GM23248 (cell line): ENCODE data around the gene WASF3.

ENCODE experiments used
- EZH2 ChIP-seq: fragments of 200-600 bp; sonication (generic); IDR thresholded peaks from 2 replicates; pipeline ENCODE4 v1.6.1; 2018; ENCODE audit warnings: antibody characterized with exemption, mild to moderate bottlenecking; ENCODE audit not compliant: insufficient read depth, poor library complexity, severe bottlenecking
- EZH2phosphoT487 ChIP-seq: fragments of 200-600 bp; sonication (generic); IDR thresholded peaks from 2 replicates; pipeline ENCODE4 v1.6.1; 2018; ENCODE audit warnings: antibody characterized with exemption, moderate library complexity, mild to moderate bottlenecking, low read depth; ENCODE audit not compliant: insufficient read depth

- TF ChIP-seq EZH2phosphoT487 (no peak), EZH2 (no peak)
Measured at GRCh38 chr13:26624572-26624971, 67.1 kb downstream of the WASF3 start.
